Measurements from ENCODE around the gene SMARCA5.

DNA sequence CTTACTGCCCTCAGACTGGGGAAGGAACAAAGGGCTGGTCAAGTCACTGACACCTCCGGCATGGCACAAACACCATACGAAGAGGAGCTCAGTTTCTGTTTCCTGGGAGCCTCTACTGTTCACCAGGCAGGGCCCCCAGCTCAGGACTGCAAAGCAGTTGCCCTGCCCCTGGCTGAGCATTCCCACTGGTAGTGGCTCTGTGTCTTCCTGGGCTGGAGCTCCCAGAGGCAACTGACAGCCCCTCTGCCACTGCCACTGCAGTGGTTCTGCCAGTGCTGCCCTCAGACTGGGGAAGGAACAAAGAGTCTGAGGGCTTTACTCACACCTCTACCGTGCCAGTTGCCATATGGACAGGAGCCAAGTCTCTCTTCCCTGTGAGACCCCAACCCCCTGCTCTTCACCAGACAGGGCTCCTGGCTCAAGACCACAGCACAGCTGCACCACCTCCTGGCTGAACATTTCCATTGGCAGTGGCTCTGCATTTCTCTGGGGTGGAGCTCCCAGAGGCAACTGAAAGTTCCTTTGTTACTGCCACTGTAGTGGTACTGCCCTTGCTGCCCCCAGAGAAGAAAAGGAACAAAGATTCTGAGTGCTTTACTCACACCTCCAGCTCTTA is 67.9 kb downstream of the SMARCA5 start:
- TF ChIP-seq, protein P1, sequence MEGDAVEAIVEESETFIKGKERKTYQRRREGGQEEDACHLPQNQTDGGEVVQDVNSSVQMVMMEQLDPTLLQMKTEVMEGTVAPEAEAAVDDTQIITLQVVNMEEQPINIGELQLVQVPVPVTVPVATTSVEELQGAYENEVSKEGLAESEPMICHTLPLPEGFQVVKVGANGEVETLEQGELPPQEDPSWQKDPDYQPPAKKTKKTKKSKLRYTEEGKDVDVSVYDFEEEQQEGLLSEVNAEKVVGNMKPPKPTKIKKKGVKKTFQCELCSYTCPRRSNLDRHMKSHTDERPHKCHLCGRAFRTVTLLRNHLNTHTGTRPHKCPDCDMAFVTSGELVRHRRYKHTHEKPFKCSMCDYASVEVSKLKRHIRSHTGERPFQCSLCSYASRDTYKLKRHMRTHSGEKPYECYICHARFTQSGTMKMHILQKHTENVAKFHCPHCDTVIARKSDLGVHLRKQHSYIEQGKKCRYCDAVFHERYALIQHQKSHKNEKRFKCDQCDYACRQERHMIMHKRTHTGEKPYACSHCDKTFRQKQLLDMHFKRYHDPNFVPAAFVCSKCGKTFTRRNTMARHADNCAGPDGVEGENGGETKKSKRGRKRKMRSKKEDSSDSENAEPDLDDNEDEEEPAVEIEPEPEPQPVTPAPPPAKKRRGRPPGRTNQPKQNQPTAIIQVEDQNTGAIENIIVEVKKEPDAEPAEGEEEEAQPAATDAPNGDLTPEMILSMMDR (IDR thresholded peaks at IDR 0.05; ENCODE audit: extremely low read depth in 1 of 2, insufficient read depth in 1 of 2, low read depth in 1 of 2, low read length in 2 of 2), result no peak
- TF ChIP-seq POLR2AphosphoS5 (IDR thresholded peaks at IDR 0.05; ENCODE audit: insufficient read depth, low read depth, low read length), result no peak

All from endothelial cell of umbilical vein (primary cell).